ENCODE measurements around the gene YOD1.

DNA sequence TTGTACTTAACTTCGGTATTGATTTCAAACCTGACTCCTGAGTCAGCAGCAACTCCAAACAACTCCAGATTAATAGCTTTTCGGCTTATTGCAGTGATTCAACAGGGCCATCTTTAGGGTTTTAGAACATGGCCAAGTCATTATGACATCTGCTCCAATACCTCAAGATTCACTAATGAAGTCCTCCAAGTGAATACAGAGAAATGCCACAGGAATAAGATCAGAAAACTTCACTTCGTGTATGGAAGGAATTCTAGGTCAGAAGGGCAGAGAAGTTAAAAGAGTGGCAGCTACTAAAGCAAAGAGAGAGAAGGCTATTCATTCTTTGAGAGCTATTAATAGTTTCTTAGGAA, 10.9 kb downstream of the YOD1 start:
- TF ChIP-seq, protein P1, sequence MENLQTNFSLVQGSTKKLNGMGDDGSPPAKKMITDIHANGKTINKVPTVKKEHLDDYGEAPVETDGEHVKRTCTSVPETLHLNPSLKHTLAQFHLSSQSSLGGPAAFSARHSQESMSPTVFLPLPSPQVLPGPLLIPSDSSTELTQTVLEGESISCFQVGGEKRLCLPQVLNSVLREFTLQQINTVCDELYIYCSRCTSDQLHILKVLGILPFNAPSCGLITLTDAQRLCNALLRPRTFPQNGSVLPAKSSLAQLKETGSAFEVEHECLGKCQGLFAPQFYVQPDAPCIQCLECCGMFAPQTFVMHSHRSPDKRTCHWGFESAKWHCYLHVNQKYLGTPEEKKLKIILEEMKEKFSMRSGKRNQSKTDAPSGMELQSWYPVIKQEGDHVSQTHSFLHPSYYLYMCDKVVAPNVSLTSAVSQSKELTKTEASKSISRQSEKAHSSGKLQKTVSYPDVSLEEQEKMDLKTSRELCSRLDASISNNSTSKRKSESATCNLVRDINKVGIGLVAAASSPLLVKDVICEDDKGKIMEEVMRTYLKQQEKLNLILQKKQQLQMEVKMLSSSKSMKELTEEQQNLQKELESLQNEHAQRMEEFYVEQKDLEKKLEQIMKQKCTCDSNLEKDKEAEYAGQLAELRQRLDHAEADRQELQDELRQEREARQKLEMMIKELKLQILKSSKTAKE (CRISPR knock-in tag; IDR thresholded peaks at IDR 0.05; ENCODE audit: borderline replicate concordance), result no peak
- TF ChIP-seq ZNF775 (CRISPR knock-in tag; IDR thresholded peaks at IDR 0.05; ENCODE audit: borderline replicate concordance) (no peak), FOXA1 (IDR thresholded peaks at IDR 0.05) (no peak), FOXA1 (CRISPR knock-in tag; IDR thresholded peaks at IDR 0.05) (no peak), JUND (CRISPR knock-in tag; IDR thresholded peaks at IDR 0.05) (no peak), REST (IDR thresholded peaks at IDR 0.05; ENCODE audit: borderline replicate concordance in 1 of 2, low read depth in 1 of 2, low read length in 2 of 2) (no peak)
